ENCODE results near the gene PHETA2.
A peak's percentile ranks its signal among the peaks of the same experiment; 100 is the strongest.
"Not testable (repeated sequence)": the region's sequence is repeated elsewhere in the genome, so short reads cannot be mapped to it uniquely, and the experiment has no call there.

PHETA2 gene

DNA sequence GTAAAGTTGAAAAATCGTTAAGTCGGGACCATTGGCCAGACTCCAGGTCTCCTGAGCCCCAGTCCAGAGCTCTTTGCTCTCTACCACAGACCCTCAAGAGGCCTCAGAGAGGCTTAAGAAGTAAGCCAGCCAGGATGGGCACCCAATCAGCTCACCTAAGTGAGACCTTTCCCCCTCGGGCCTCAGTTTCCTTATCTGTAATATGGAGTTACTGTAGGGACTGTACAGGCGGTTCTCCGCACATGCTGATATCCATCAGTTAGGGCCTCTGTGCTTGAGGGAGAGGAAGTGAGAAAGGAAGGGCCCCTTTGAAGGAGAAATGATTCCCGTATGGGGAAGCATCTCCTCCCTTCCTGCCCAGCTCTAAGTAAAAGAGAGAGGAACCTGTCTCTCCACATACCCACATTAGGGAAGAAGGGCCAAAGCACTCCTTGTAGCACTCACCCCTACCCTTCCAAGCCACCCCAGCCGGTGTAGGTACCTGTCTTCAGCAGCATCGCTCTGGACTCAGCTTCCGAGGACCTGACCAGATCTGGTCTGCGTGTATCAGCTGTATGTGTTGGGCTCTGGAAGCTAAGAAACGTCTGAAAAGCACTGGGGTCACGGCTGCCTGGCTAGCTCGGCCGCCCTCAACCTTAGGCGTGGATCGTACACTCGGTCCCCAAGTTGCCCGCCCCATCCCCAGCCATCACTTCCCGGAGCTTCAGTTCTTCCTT lies 4.1 kb upstream of the PHETA2 start:
- FAIRE-seq (no peak), DNase-seq (ENCODE audit: insufficient read length, low spot score) (no peak)
- TF ChIP-seq, protein P1, sequence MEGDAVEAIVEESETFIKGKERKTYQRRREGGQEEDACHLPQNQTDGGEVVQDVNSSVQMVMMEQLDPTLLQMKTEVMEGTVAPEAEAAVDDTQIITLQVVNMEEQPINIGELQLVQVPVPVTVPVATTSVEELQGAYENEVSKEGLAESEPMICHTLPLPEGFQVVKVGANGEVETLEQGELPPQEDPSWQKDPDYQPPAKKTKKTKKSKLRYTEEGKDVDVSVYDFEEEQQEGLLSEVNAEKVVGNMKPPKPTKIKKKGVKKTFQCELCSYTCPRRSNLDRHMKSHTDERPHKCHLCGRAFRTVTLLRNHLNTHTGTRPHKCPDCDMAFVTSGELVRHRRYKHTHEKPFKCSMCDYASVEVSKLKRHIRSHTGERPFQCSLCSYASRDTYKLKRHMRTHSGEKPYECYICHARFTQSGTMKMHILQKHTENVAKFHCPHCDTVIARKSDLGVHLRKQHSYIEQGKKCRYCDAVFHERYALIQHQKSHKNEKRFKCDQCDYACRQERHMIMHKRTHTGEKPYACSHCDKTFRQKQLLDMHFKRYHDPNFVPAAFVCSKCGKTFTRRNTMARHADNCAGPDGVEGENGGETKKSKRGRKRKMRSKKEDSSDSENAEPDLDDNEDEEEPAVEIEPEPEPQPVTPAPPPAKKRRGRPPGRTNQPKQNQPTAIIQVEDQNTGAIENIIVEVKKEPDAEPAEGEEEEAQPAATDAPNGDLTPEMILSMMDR (IDR thresholded peaks at IDR 0.05; ENCODE audit: insufficient read depth, missing control alignments), result no peak

DNA sequence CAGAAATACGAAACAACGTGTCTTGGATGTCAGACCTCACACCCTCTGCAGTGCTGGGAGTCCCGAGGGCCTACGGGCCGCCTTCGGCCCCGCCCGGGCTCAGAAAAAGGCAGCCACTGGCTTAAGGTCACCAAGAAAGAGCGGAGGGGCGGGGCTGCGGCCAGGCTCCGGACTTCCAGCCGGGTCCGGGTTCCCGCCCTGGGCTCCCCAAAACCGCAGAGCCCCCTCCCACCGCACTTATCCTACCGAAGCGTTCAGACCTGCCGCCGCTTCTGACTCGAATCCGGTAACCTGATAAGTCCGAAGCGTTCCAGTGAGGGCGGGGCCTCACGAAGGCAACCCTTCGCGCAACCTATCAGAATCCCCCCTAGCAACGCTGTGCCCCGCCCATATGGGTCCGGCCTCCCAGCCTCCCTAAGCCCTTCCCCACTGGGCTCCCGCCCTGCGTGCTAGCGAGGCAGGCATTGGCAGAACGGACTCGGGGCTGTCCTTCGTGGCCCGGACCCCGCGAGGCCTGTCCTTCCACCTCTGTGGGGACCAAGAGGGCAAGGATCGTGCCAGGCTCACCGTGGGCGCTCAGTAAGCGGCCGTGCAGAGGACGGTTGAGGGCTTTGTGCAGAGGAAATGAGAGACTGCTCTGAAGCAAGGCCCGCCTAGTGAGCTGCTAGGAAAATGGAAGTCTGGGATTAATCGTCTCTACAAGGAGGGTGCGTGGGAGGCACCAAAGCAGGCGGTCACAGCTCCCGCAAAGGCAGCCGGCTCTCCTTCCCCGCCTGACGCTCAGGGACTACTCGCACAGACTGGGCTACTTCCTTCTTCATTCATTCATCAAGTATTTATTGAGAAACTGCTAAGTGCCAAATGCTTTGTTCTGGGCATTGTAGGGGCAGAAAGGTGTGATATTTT lies 3.3 kb upstream of the PHETA2 start, which contains the start of gene NAGA:
Gene NAGA (minus strand): TSS at position 296 of the 906 bp plus-strand sequence. CDS start 515 bp downstream, outside the sequence.
- peak; percentile 80 for DNase-seq (ENCODE audit: insufficient read length, low spot score)
- no peak for FAIRE-seq
- TF ChIP-seq, protein P1 (IDR thresholded peaks at IDR 0.05; ENCODE audit: insufficient read depth, missing control alignments), result no peak

DNA sequence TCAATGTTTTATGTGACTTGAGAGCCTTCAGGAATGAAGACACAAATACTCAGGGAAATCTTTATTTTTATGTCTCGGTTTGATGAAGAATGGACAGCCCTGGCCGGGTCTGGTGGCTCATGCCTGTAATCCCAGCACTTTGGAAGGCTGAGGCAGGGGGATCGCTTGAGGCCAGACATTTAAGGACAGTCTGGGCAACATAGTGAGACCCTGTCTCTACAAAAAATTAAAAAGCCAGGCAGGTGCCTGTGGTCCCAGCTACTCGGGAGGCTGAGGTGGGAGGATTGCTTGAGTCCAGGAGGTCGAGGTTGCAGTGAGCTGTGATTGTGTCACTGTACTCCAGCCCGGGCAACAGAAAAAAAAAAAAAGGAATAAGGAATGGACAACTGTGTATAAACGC lies 2.5 kb upstream of the PHETA2 start:
- FAIRE-seq; DNase-seq (ENCODE audit: insufficient read length, low spot score): not testable (repeated sequence)

DNA sequence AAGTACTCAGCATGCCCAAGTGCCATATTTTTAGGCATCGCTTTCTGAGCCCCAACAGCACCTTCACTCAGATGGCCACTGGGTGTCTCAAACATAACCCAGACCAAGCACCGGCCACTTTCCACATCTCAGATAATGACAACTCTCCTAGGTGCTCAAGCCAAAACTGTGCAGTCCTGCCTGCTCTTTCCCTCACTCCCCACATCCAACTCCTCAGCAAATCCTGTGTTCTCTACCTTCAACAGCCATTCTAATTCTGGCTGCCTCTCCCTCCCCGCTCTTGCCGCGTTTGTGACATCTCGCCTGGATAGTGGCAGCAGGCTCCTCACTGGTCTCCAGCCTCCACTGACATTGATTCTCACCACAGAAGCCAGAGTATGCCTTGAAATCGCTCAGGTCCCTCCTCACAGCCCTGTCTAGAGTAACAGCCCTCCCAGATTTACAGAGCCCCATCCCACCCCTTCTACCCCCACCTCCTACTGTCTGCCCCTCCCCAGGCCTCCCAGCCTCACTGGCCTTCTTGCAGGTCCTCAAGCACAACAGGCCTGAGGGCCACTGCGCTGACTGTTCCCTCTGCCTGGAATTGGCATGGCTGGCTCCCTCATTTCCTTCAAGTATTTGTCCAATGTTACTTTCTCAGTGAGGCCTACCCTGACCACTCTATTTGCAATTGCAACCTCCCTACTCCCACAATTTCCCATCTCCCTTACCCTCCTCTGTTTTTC lies 1.3 kb upstream of the PHETA2 start:
- TF ChIP-seq, protein P1 (IDR thresholded peaks at IDR 0.05; ENCODE audit: insufficient read depth, missing control alignments), result no peak
- FAIRE-seq (no peak), DNase-seq (ENCODE audit: insufficient read length, low spot score) (no peak)

DNA sequence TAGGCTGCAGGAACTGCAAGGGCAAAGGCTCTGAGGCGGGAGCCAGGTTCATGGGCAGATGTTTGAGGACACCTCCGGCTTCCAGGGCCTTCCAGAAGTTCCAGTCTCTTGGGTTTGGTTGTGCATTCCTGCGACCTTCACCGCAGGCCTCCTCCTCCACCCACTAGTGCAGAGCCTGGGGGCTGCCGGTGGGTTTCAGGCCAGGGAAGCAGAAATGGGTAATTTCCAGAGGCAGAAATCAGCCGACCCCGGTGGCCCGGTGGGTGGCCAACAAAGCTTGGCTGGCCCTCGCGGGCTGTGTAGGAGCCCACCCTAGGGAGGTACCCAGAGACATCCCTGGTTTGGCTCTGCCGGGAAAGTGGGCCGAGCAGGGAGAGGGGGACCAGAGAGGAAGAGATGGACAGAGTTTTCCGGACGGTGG lies 417 bp upstream of the PHETA2 start:
- TF ChIP-seq, protein P1 (IDR thresholded peaks at IDR 0.05; ENCODE audit: insufficient read depth, missing control alignments), result no peak
- DNase-seq (ENCODE audit: insufficient read length, low spot score) (no peak), FAIRE-seq (no peak)

DNA sequence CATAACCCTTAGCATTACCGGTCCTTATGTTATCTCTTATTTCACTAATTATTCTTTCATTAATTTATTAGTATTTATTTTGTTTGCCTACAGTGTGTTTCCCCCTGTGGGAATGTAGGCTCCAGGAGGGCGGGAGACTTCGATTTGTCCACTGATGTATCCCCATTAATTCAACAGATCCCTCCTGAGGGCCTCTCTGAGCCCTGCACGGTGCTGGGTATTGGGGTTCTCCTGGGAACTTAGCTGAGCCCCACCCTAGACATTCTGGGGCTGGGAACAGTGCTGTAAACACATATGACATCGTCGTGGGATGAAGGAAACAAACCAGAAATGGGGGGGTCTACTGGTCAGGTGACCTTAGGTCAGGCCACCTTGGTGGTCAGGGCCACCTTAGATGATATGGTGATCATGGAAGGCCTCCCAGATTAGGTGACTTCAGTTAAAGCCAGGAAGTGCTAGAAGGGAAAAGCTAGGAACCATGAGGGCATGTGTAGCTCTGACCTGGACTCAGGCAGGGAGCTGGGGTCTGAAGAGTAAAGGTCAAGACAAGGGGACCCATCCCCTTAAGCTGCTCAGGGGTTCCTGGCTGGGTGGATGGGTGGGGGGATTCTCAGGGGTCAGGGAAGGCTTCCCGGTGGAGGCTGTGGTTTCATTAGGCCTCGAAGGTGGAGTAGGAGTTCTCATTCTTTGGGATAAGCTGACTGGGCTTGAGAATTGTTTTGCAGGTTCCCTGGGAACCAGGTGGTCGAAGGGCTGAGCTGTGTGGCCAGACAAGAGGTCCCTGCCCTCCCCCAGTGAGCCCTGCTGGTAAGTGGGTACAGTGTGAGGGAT lies 1.0 kb downstream of the PHETA2 start:
- TF ChIP-seq, protein P1 (IDR thresholded peaks at IDR 0.05; ENCODE audit: insufficient read depth, missing control alignments), result no peak
- FAIRE-seq (no peak), DNase-seq (ENCODE audit: insufficient read length, low spot score) (no peak)

All from D721Med (cell line).